ENCODE measurements around the gene CNEP1R1.

Gene CNEP1R1

GRCh38 chr16:50079397-50080140 lies 54.5 kb downstream of the CNEP1R1 start:
- Histone ChIP-seq H3K79me2 (ENCODE audit: insufficient read depth, low read length) (0 out of 2 replicates have a peak, but pooled peaks cover 3% of the 10 kb centered on the region), H3K36me3 (ENCODE audit: insufficient read depth, low read length) (peaks cover 54% of the 10 kb centered on the region), H3K4me3 (ENCODE audit: low read length, poor library complexity, severe bottlenecking) (no peak overlapping the region), H3K9ac (ENCODE audit: low read depth, low read length, poor library complexity, severe bottlenecking) (no peak overlapping the region), H3K9me3 (ENCODE audit: insufficient read depth, low read depth, low read length) (no peaks in the 10 kb centered on the region), H3F3A (ENCODE audit: low read depth) (no peaks in the 10 kb centered on the region), H3K9me2 (replicated peaks; ENCODE audit: low read depth, low read length) (no peaks in the 10 kb centered on the region), H3K4me2 (ENCODE audit: low read depth, low read length, poor library complexity, severe bottlenecking) (no peak overlapping the region), H3K27me3 (ENCODE audit: insufficient read depth, low read length, poor library complexity, severe bottlenecking) (no peaks in the 10 kb centered on the region), H2AFZ (ENCODE audit: low read length) (no peak overlapping the region), H4K20me1 (ENCODE audit: insufficient read depth, low read length, poor library complexity, severe bottlenecking) (no peaks in the 10 kb centered on the region), H3K4me1 (ENCODE audit: insufficient read depth, low read length, poor library complexity, severe bottlenecking) (no peaks in the 10 kb centered on the region)
- TF ChIP-seq CTCF (conservative IDR thresholded peaks at IDR 0.05; ENCODE audit: low read length), result no peak
- TF ChIP-seq EZH2phosphoT487 (IDR thresholded peaks at IDR 0.05; ENCODE audit: borderline replicate concordance), result no peak

GRCh38 chr16:50081428-50082018 lies 56.5 kb downstream of the CNEP1R1 start:
- Histone ChIP-seq H3K79me2 (ENCODE audit: insufficient read depth, low read length) (0 out of 2 replicates have a peak, but pooled peaks cover 3% of the 10 kb centered on the region), H3K9me2 (replicated peaks; ENCODE audit: low read depth, low read length) (no peaks in the 10 kb centered on the region), H3K4me3 (ENCODE audit: low read length, poor library complexity, severe bottlenecking) (no peak overlapping the region), H3K4me2 (ENCODE audit: low read depth, low read length, poor library complexity, severe bottlenecking) (no peak overlapping the region), H4K20me1 (ENCODE audit: insufficient read depth, low read length, poor library complexity, severe bottlenecking) (no peaks in the 10 kb centered on the region), H3K36me3 (ENCODE audit: insufficient read depth, low read length) (peaks cover 69% of the 10 kb centered on the region), H3K9ac (ENCODE audit: low read depth, low read length, poor library complexity, severe bottlenecking) (no peak overlapping the region), H3K27me3 (ENCODE audit: insufficient read depth, low read length, poor library complexity, severe bottlenecking) (no peaks in the 10 kb centered on the region), H3K4me1 (ENCODE audit: insufficient read depth, low read length, poor library complexity, severe bottlenecking) (no peaks in the 10 kb centered on the region), H3F3A (ENCODE audit: low read depth) (no peaks in the 10 kb centered on the region), H3K9me3 (ENCODE audit: insufficient read depth, low read depth, low read length) (no peaks in the 10 kb centered on the region), H2AFZ (ENCODE audit: low read length) (no peak overlapping the region)
- no peak for TF ChIP-seq CTCF (conservative IDR thresholded peaks at IDR 0.05; ENCODE audit: low read length)
- no peak for TF ChIP-seq EZH2phosphoT487 (IDR thresholded peaks at IDR 0.05; ENCODE audit: borderline replicate concordance)

- no peak overlapping the region for H2AFZ ChIP-seq (ENCODE audit: low read length)
- H3K4me1 ChIP-seq (ENCODE audit: insufficient read depth, low read length, poor library complexity, severe bottlenecking), result no peaks in the 10 kb centered on the region
- H3K36me3 ChIP-seq (ENCODE audit: insufficient read depth, low read length), result peaks cover 70% of the 10 kb centered on the region; the same call in 1 of the 2 replicates
- H4K20me1 ChIP-seq (ENCODE audit: insufficient read depth, low read length, poor library complexity, severe bottlenecking), result no peaks in the 10 kb centered on the region
- H3K4me3 ChIP-seq (ENCODE audit: low read length, poor library complexity, severe bottlenecking), result no peak overlapping the region
- no peaks in the 10 kb centered on the region for H3F3A ChIP-seq (ENCODE audit: low read depth)
- H3K79me2 ChIP-seq (ENCODE audit: insufficient read depth, low read length), result 0 out of 2 replicates have a peak, but pooled peaks cover 3% of the 10 kb centered on the region
- no peak for TF ChIP-seq EZH2phosphoT487 (IDR thresholded peaks at IDR 0.05; ENCODE audit: borderline replicate concordance)
- no peak for TF ChIP-seq CTCF (conservative IDR thresholded peaks at IDR 0.05; ENCODE audit: low read length)
- no peaks in the 10 kb centered on the region for H3K27me3 ChIP-seq (ENCODE audit: insufficient read depth, low read length, poor library complexity, severe bottlenecking)
- H3K4me2 ChIP-seq (ENCODE audit: low read depth, low read length, poor library complexity, severe bottlenecking), result no peak overlapping the region
- no peaks in the 10 kb centered on the region for H3K9me2 ChIP-seq (replicated peaks; ENCODE audit: low read depth, low read length)
- H3K9me3 ChIP-seq (ENCODE audit: insufficient read depth, low read depth, low read length), result no peaks in the 10 kb centered on the region
- H3K9ac ChIP-seq (ENCODE audit: low read depth, low read length, poor library complexity, severe bottlenecking), result no peak overlapping the region
These were observed 59.0 kb downstream of the CNEP1R1 start for GRCh38 chr16:50083996-50084395.

All from Loucy (cell line).